Germinal center (tissue), 1 donor: Measurements from ENCODE around the gene KRTAP20-3.

Experiments used
- DNase-seq: peaks from one replicate; pipeline ENCODE4 v3.0.0; 2012; ENCODE audit warnings: mixed read lengths, low spot score

KRTAP20-3 gene

DNA sequence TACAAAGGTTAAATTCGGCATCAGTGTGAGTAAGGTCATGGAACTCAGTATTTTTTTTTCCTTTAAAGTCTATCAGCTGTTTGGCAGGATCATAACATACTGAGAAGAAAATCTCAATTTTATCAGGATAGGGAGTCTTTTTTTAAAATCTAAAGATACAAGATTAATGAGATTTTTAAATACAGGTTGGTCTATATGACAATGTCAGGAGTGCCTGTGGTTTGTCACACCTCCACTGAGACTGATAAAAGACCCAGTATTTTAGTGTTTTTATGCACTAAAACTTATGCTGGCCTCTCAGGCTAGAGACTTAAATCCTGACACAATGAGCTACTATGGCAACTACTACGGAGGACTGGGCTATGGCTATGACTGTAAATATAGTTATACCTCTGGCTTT is at the start of gene KRTAP20-3:
KRTAP20-3 (plus strand) TSS at position 301 of the 400 bp plus-strand sequence.
- no peak for DNase-seq

- DNase-seq = no peak
Measured at GRCh38 chr21:30598802-30599201, 43.9 kb upstream of the KRTAP20-3 start, which contains the start of gene KRTAP6-2. Gene KRTAP6-2, minus strand, starts transcription at chr21:30598902. Its CDS starts 28 bp downstream, at chr21:30598874.

DNA sequence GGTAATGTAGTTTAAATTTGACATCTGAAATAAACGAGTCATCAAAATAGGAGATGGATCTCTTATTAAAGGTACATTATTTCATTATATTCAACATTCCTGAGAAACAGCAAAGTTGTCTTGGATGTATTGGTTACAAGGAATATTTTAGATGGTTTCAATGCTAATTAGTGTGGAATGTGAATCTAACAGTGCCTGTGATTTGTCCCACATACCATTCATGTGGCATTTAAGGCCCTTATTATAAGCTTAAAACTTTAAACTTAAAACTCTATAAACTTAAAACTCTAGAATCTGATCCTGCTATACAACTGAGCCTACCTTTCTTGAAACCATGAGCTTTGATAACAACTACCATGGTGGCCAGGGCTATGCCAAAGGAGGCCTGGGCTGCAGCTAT is 41.9 kb upstream of the KRTAP20-3 start, which contains the start of gene KRTAP22-1:
KRTAP22-1 (plus strand) TSS at position 301 of the 400 bp plus-strand sequence.
- DNase-seq = no peak

- DNase-seq = no peak
Measured at GRCh38 chr21:30605968-30606367, 36.7 kb upstream of the KRTAP20-3 start.

- no peak for DNase-seq
Measured at GRCh38 chr21:30612132-30612531, 30.5 kb upstream of the KRTAP20-3 start.

DNA sequence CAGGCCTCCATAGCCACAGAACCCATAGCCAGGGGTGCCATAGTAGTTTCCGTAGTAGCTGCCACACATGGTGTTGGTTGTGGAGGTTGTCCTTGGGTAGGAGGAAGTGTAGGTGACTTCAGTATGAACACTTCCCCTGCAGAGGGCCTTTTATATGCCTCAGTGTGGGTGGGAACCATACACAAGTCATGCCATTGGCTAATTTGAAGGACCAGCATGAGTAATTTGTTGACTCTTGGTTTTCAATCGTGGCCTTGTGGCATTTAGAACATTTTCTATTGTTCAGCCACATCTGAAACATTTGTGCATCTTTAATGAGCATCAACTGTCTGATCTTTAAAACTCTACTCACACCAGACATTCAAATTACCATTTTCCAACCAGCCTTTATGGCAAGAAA is 28.8 kb upstream of the KRTAP20-3 start, which contains the start of gene KRTAP6-1:
KRTAP6-1 (minus strand) TSS at position 95 of the 400 bp plus-strand sequence; CDS start at position 69, 26 bp downstream.
- DNase-seq = no peak

GRCh38 chr21:30615199-30615598 is 27.5 kb upstream of the KRTAP20-3 start:
- no peak for DNase-seq

DNA sequence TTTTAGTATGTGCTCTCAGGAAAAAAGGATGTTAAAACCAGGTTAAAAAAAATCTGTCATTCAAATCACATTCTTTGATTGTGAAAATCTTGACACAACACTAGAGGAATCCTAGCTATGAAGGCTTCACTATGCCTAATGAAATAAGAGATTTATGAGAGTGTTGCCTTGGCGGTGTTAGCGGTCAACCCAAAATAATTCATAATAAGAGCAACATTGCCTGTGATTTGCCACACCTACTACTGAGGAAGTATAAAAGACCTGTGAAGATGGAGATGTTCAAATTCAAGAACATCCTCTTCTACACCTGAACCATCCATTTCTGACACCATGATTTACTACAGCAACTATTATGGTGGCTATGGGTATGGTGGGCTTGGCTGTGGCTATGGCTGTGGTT is 26.5 kb upstream of the KRTAP20-3 start, which contains the start of gene KRTAP20-1:
KRTAP20-1 (plus strand) TSS at position 301 of the 400 bp plus-strand sequence; CDS start at position 331, 30 bp downstream.
- no peak for DNase-seq

DNA sequence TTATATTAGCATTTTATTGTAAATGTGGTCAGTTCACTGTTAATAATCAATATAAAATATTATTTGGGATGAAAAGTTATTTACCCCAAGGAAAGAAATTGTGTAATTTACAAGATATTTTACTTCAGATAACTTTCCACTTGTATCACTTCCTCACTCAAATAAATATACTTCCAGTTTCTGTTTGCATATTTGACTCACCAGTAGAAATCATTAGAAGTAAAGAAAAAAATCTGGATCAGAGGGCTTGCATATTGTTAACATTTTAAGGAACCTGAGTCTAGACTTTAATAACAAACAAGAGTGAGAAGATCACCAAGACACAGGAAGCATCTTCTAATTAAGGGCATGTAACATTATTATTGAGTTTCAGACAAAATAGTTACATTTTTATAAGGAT is 22.6 kb upstream of the KRTAP20-3 start:
- no peak for DNase-seq

- no peak for DNase-seq
Measured at GRCh38 chr21:30620522-30620921, 22.1 kb upstream of the KRTAP20-3 start, which contains the start of gene KRTAP20-4. Gene KRTAP20-4, plus strand, starts transcription at chr21:30620627.

DNA sequence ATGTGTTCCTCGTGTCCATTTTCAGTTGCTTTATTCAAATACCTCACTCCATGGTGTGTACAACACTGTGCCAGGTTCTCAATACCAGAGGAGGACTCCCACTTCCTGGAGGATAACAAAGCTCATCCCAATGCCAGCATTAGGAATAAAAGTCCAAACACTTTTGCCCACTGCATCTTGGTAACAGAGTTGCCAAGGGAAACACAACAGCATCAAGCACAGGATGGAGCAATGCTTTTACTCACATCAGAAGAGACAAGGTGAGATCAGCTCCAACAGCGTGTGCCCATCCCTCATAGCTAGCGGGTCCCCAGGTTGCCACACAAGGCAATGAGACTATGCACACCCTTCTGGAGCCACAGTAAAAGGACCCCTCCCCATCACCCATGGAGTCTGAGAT is 19.3 kb upstream of the KRTAP20-3 start:
- no peak for DNase-seq

- no peak for DNase-seq
Measured at GRCh38 chr21:30625449-30626165, 17.1 kb upstream of the KRTAP20-3 start.

DNA sequence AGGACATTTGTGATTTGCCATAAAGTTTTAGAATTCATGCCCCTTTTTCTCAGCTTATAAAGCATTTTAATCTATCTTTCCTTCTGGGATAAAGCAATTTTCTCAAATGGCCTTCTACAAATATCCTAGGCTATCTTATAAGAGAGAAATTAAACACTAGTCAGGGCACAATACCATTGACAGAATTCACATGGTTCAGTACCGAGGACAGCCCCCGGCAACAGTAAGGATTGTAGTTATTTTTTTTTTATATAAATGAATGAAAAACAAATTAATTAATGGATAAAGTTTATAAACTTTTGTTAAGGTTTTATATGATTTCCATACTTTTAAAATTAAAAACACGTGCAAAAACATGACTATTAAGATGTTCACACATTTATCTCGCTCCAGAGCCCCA is 14.6 kb upstream of the KRTAP20-3 start:
- DNase-seq = no peak

DNA sequence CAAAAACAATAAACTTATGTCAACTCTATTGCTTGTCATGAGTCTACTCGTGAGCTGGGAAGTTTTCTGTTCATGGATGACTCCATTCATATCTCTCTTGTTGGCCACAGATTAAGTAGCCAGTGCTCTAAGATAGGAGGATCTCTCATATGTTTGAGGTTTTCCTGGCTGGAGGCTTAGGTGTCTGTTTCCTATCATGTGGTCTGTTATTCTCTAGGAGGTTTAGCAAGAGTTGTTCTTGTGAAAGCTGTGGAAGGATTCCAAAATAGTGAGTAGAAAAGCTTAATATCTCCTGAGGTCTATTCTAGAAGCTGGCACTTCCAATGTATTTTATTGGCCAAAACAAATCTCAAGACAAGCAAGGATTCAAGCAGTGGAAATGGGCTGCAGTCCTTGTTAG is 13.5 kb upstream of the KRTAP20-3 start:
- no peak for DNase-seq

DNA sequence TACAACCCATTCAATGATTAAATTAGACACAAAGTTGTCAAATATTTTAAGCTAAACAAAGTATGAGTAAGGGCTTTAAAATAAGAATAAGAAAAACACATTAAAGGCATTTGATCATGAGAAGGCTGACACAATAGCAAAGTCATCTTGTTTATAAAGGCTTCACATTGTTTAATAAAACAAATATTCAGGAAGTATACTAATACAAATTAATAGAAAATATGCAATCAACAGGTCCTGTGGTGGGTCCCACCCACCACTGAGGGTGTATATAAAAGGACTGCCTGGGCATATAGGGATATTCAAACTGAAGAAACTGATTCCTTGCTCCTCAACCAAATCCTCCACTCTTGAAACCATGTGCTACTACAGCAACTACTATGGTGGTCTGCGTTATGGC is 7.8 kb upstream of the KRTAP20-3 start, which contains the start of gene KRTAP20-2:
KRTAP20-2 (plus strand) TSS at position 301 of the 400 bp plus-strand sequence; CDS start at position 359, 58 bp downstream.
- DNase-seq = no peak

DNA sequence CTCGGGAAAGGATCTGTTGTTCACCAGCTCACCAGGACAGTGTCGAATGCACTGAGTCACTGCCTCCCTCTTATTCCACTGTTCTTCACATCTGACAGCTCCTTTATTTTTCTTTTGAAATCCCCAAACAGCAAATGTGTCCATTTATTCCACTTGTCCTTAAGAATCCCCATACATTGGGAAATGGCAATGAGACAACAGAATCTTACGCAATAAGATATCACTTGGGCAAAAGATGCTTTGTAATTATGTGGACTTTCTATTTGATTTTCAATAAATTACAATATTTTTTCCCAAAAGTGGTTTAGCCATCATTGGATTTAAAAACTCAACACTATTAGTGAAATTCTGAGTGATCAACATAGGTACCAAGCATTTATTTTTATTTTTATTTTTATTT is 4.0 kb upstream of the KRTAP20-3 start:
- no peak for DNase-seq

GRCh38 chr21:30646904-30647414 is 4.3 kb downstream of the KRTAP20-3 start:
- no peak for DNase-seq

- no peak for DNase-seq
Measured at GRCh38 chr21:30652891-30653290, 10.2 kb downstream of the KRTAP20-3 start.

DNA sequence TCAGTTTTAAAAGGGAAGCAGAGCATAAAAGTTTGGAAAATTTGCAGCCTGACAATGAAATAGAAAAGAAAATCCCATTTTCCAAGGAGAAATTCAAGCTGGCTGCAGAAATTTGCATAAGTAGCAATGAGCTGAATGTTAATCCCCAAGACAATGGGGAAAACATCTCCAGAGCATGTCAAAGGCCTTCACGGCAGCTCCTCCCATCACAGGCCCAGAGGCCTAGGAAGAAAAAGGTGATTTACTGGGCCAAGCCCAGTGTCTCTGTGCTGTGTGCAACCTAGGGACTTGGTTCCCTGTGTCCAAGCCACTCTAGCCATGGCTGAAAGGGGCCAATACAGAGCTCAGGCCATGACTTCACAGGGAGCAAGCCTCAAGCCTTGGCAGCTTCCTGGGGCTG is 26.1 kb downstream of the KRTAP20-3 start:
- DNase-seq = no peak

DNA sequence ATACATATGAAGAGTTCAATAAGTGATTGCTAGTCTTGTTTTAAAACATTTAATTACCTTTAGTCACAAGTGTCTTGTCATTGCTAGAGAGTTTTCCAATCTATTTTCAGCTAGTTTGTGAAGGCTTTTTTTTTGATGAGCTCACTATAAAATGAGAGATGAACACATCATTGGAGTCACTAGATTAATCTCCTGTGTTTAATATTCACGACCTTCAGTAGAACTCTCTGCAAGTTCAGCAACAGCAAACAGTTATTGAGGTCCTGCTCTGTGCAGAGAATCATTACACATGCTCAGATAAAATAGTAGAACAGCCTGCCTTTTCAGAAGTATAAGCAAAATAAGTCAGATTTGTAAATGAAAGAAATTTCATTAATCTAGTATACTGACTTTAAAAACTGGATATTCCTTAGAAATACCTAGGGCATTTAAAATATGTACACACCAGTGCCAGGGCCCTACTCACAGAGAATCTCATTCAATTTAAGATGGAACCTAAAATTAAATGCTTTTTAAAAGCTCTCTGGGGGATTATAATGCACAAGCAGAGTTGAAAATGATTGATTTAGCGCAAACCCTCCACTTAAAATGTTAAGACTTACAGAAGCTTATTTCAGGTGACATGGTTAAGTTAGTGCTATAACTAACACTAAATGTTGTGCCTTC is 30.5 kb downstream of the KRTAP20-3 start:
- DNase-seq = no peak

GRCh38 chr21:30674312-30674711 is 31.6 kb downstream of the KRTAP20-3 start:
- no peak for DNase-seq

DNA sequence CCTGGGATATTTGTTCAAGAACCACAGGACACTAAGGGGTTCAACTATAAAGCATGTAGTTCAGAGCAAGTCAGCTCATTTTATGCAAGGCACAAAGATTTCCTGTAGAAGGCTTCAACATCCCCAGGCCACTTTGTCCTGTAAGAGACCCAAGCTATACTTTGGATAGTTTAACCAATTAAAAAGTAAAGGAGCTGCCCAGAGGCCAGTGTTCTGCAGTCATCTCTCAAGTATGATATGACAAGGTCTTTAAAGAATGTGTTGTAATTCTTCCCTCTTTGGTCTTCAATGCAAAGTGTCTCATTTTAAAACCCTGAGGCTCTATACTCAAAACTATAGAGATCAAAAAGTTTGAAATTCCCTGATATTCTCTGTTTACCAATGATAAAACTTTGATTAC is 34.1 kb downstream of the KRTAP20-3 start:
- no peak for DNase-seq

GRCh38 chr21:30680586-30680985 is 37.9 kb downstream of the KRTAP20-3 start:
- no peak for DNase-seq
